Measurements from ENCODE around the gene CACNA1H. TPM values are rescaled to one million over a fixed set of nuclear protein-coding genes. Genes with fewer than 3 reads are reported as not detected.

CACNA1H gene
- total RNA-seq (2014; rRNA removed; shearing (Covaris generic); ENCODE audit: low replicate concordance), result 9.7 and 10.8 TPM in 2 replicates

GRCh38 chr16:1152651-1153259, at the start of gene CACNA1H:
Gene CACNA1H, plus strand, starts transcription at chr16:1153106. Its CDS starts 632 bp downstream, at chr16:1153738.
- in situ Hi-C loops (cut with HindIII; ENCODE audit: low pct_unique_long_range_greater_than_20kb, low sequenced_read_pairs), result no loop called here
- no peak for DNase-seq (ENCODE audit: low read depth)

- in situ Hi-C loops (cut with HindIII; ENCODE audit: low pct_unique_long_range_greater_than_20kb, low sequenced_read_pairs), result no loop called here
- DNase-seq (ENCODE audit: low read depth), result no peak
Observed at GRCh38 chr16:1103636-1103980, 49.3 kb upstream of the CACNA1H start.

GRCh38 chr16:1105888-1106620, 46.9 kb upstream of the CACNA1H start:
- in situ Hi-C loops (cut with HindIII; ENCODE audit: low pct_unique_long_range_greater_than_20kb, low sequenced_read_pairs), result no loop called here
- DNase-seq (ENCODE audit: low read depth), result peak; percentile 44

- DNase-seq (ENCODE audit: low read depth), result no peak
- in situ Hi-C loops (cut with HindIII; ENCODE audit: low pct_unique_long_range_greater_than_20kb, low sequenced_read_pairs), result no loop called here
Observed at GRCh38 chr16:1106659-1107058, 46.2 kb upstream of the CACNA1H start.

GRCh38 chr16:1107141-1107540, 45.8 kb upstream of the CACNA1H start:
- in situ Hi-C loops (cut with HindIII; ENCODE audit: low pct_unique_long_range_greater_than_20kb, low sequenced_read_pairs), result no loop called here
- no peak for DNase-seq (ENCODE audit: low read depth)

- no peak for DNase-seq (ENCODE audit: low read depth)
- in situ Hi-C loops (cut with HindIII; ENCODE audit: low pct_unique_long_range_greater_than_20kb, low sequenced_read_pairs), result no loop called here
Observed at GRCh38 chr16:1107731-1108130, 45.2 kb upstream of the CACNA1H start.

GRCh38 chr16:1108299-1109252, 44.3 kb upstream of the CACNA1H start:
- DNase-seq (ENCODE audit: low read depth), result no peak
- in situ Hi-C loops (cut with HindIII; ENCODE audit: low pct_unique_long_range_greater_than_20kb, low sequenced_read_pairs), result no loop called here

- DNase-seq (ENCODE audit: low read depth), result no peak
- in situ Hi-C loops (cut with HindIII; ENCODE audit: low pct_unique_long_range_greater_than_20kb, low sequenced_read_pairs), result no loop called here
Observed at GRCh38 chr16:1109648-1110047, 43.3 kb upstream of the CACNA1H start.

- in situ Hi-C loops (cut with HindIII; ENCODE audit: low pct_unique_long_range_greater_than_20kb, low sequenced_read_pairs), result no loop called here
- DNase-seq (ENCODE audit: low read depth), result no peak
Observed at GRCh38 chr16:1112506-1113184, 40.3 kb upstream of the CACNA1H start.

- in situ Hi-C loops (cut with HindIII; ENCODE audit: low pct_unique_long_range_greater_than_20kb, low sequenced_read_pairs), result no loop called here
Observed at GRCh38 chr16:1113489-1113888, 39.4 kb upstream of the CACNA1H start.

GRCh38 chr16:1113889-1114526, 38.9 kb upstream of the CACNA1H start:
- DNase-seq (ENCODE audit: low read depth), result no peak
- in situ Hi-C loops (cut with HindIII; ENCODE audit: low pct_unique_long_range_greater_than_20kb, low sequenced_read_pairs), result no loop called here

More at GRCh38 chr16:1113489-1113888, 39.4 kb upstream of the CACNA1H start:
- DNase-seq (ENCODE audit: low read depth), result no peak

- in situ Hi-C loops (cut with HindIII; ENCODE audit: low pct_unique_long_range_greater_than_20kb, low sequenced_read_pairs), result no loop called here
- DNase-seq (ENCODE audit: low read depth), result no peak
Observed at GRCh38 chr16:1116693-1117077, 36.2 kb upstream of the CACNA1H start.

- no peak for DNase-seq (ENCODE audit: low read depth)
Observed at GRCh38 chr16:1117176-1117900, 35.6 kb upstream of the CACNA1H start.

GRCh38 chr16:1117926-1118325, 35.0 kb upstream of the CACNA1H start:
- DNase-seq (ENCODE audit: low read depth), result no peak
- in situ Hi-C loops (cut with HindIII; ENCODE audit: low pct_unique_long_range_greater_than_20kb, low sequenced_read_pairs), result no loop called here

More at GRCh38 chr16:1117176-1117900, 35.6 kb upstream of the CACNA1H start:
- in situ Hi-C loops (cut with HindIII; ENCODE audit: low pct_unique_long_range_greater_than_20kb, low sequenced_read_pairs), result no loop called here

- in situ Hi-C loops (cut with HindIII; ENCODE audit: low pct_unique_long_range_greater_than_20kb, low sequenced_read_pairs), result no loop called here
- DNase-seq (ENCODE audit: low read depth), result no peak
Observed at GRCh38 chr16:1119129-1119528, 33.8 kb upstream of the CACNA1H start.

- DNase-seq (ENCODE audit: low read depth), result no peak
- in situ Hi-C loops (cut with HindIII; ENCODE audit: low pct_unique_long_range_greater_than_20kb, low sequenced_read_pairs), result no loop called here
Observed at GRCh38 chr16:1119766-1120576, 32.9 kb upstream of the CACNA1H start.

- in situ Hi-C loops (cut with HindIII; ENCODE audit: low pct_unique_long_range_greater_than_20kb, low sequenced_read_pairs), result no loop called here
- DNase-seq (ENCODE audit: low read depth), result no peak
Observed at GRCh38 chr16:1120577-1120941, 32.3 kb upstream of the CACNA1H start.
